Ishikawa (cell line): ENCODE measurements around the gene ARHGEF4.

Experiments
- CEBPB ChIP-seq: IDR thresholded peaks from 2 replicates; pipeline ENCODE4 v1.6.1; 2012
- CREB1 ChIP-seq: IDR thresholded peaks from 2 replicates; pipeline ENCODE4 v1.6.1; 2012; ENCODE audit warnings: low read depth
- EGR1 ChIP-seq: IDR thresholded peaks from 2 replicates; pipeline ENCODE4 v1.6.1; 2012
- EP300 ChIP-seq: IDR thresholded peaks from 2 replicates; pipeline ENCODE4 v1.6.1; 2012; ENCODE audit warnings: borderline replicate concordance
- FOXM1 ChIP-seq: IDR thresholded peaks from 2 replicates; pipeline ENCODE4 v1.6.1; 2012; ENCODE audit warnings: low read depth, borderline replicate concordance
- NFIC ChIP-seq: IDR thresholded peaks from 2 replicates; pipeline ENCODE4 v1.6.1; 2012
- RAD21 ChIP-seq: IDR thresholded peaks from 2 replicates; pipeline ENCODE4 v1.6.1; 2012; ENCODE audit warnings: low read depth
- TAF1 ChIP-seq: IDR thresholded peaks from 2 replicates; pipeline ENCODE4 v1.6.1; 2012; ENCODE audit warnings: low read depth, mild to moderate bottlenecking
- ZBTB7A ChIP-seq: IDR thresholded peaks from 2 replicates; pipeline ENCODE4 v1.6.1; 2012; ENCODE audit warnings: low read depth

DNA sequence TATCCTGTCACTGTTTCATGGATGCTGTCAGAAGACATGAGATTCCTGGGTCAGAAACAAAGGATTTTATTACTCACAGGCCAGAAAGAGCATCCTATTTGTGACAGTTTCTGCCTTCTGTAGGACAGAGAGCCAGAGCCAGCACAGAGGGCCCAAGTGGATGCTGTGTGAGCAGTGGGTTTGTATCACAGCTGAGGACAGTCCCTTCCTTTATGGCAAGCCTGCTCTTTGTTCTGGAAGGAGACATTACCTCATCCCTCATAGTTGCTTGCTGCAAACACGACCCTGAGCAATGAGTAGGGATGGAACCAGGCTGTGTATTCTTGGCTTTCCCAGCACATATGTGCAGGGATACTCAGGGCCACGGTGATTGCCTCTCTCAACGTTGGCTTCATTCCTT lies 41.6 kb downstream of the ARHGEF4 start:
- TF ChIP-seq NFIC (no peak), CEBPB (no peak), FOXM1 (no peak), EP300 (no peak), RAD21 (no peak), EGR1 (no peak), ZBTB7A (no peak), TAF1 (no peak), CREB1 (no peak)
